ENCODE measurements around the gene CDKN2D.
A peak's percentile ranks its signal among the peaks of the same experiment; 100 is the strongest.

The CDKN2D gene

GRCh38 chr19:10580979-10581631 lies 12.3 kb upstream of the CDKN2D start:
- TF ChIP-seq EZH2phosphoT487 (conservative IDR thresholded peaks at IDR 0.05; ENCODE audit: low read length) (no peak), CTCF (IDR thresholded peaks at IDR 0.05; ENCODE audit: insufficient read depth, low read length, poor library complexity, severe bottlenecking) (peak; percentile 98)
- Histone ChIP-seq H3K79me2 (ENCODE audit: insufficient read depth, low read length) (no peaks in the 10 kb centered on the region), H3K4me2 (ENCODE audit: low read depth, low read length, poor library complexity, severe bottlenecking) (peak overlapping the region; percentile 19), H3K27me3 (ENCODE audit: low read length) (no peaks in the 10 kb centered on the region), H3K36me3 (ENCODE audit: low read length) (no peaks in the 10 kb centered on the region), H3K9ac (ENCODE audit: low read length) (no peak overlapping the region), H2AFZ (ENCODE audit: low read depth, low read length, severe bottlenecking) (peak overlapping the region; percentile 15), H3K4me3 (ENCODE audit: insufficient read depth, low read length, poor library complexity, severe bottlenecking) (no peak overlapping the region), H3K9me3 (ENCODE audit: insufficient read depth, low read length) (no peaks in the 10 kb centered on the region), H3K27ac (ENCODE audit: low read depth, low read length) (no peak overlapping the region), H4K20me1 (ENCODE audit: low read depth, low read length) (no peaks in the 10 kb centered on the region), H3K9me2 (replicated peaks; ENCODE audit: insufficient read depth, low read length) (no peaks in the 10 kb centered on the region), H3F3A (ENCODE audit: insufficient read depth) (no peaks in the 10 kb centered on the region)

- Histone ChIP-seq H2AFZ (ENCODE audit: low read depth, low read length, severe bottlenecking) (no peak overlapping the region), H3K9me3 (ENCODE audit: insufficient read depth, low read length) (no peaks in the 10 kb centered on the region), H4K20me1 (ENCODE audit: low read depth, low read length) (no peaks in the 10 kb centered on the region), H3K9me2 (replicated peaks; ENCODE audit: insufficient read depth, low read length) (no peaks in the 10 kb centered on the region), H3K27me3 (ENCODE audit: low read length) (no peaks in the 10 kb centered on the region), H3K9ac (ENCODE audit: low read length) (no peak overlapping the region), H3F3A (ENCODE audit: insufficient read depth) (no peaks in the 10 kb centered on the region), H3K4me2 (ENCODE audit: low read depth, low read length, poor library complexity, severe bottlenecking) (no peak overlapping the region), H3K36me3 (ENCODE audit: low read length) (no peaks in the 10 kb centered on the region), H3K4me3 (ENCODE audit: insufficient read depth, low read length, poor library complexity, severe bottlenecking) (no peak overlapping the region), H3K27ac (ENCODE audit: low read depth, low read length) (no peak overlapping the region), H3K79me2 (ENCODE audit: insufficient read depth, low read length) (no peaks in the 10 kb centered on the region)
- no peak for TF ChIP-seq CTCF (IDR thresholded peaks at IDR 0.05; ENCODE audit: insufficient read depth, low read length, poor library complexity, severe bottlenecking)
- no peak for TF ChIP-seq EZH2phosphoT487 (conservative IDR thresholded peaks at IDR 0.05; ENCODE audit: low read length)
Observed at GRCh38 chr19:10577951-10578350, 9.2 kb upstream of the CDKN2D start.

- Histone ChIP-seq H3K9me3 (ENCODE audit: insufficient read depth, low read length) (no peaks in the 10 kb centered on the region), H3K9ac (ENCODE audit: low read length) (no peak overlapping the region), H3K4me3 (ENCODE audit: insufficient read depth, low read length, poor library complexity, severe bottlenecking) (no peak overlapping the region), H3K27me3 (ENCODE audit: low read length) (no peaks in the 10 kb centered on the region), H3K4me2 (ENCODE audit: low read depth, low read length, poor library complexity, severe bottlenecking) (no peak overlapping the region), H3K9me2 (replicated peaks; ENCODE audit: insufficient read depth, low read length) (no peaks in the 10 kb centered on the region), H3F3A (ENCODE audit: insufficient read depth) (no peaks in the 10 kb centered on the region), H3K79me2 (ENCODE audit: insufficient read depth, low read length) (no peaks in the 10 kb centered on the region), H4K20me1 (ENCODE audit: low read depth, low read length) (no peaks in the 10 kb centered on the region), H2AFZ (ENCODE audit: low read depth, low read length, severe bottlenecking) (no peak overlapping the region), H3K36me3 (ENCODE audit: low read length) (no peaks in the 10 kb centered on the region), H3K27ac (ENCODE audit: low read depth, low read length) (no peak overlapping the region)
- no peak for TF ChIP-seq EZH2phosphoT487 (conservative IDR thresholded peaks at IDR 0.05; ENCODE audit: low read length)
- no peak for TF ChIP-seq CTCF (IDR thresholded peaks at IDR 0.05; ENCODE audit: insufficient read depth, low read length, poor library complexity, severe bottlenecking)
Observed at GRCh38 chr19:10575011-10575716, 6.4 kb upstream of the CDKN2D start.
